Upper lobe of right lung (tissue), 1 donor: Measurements from ENCODE around the gene RAMP3. TPM values are rescaled to one million over a fixed set of nuclear protein-coding genes. Genes with fewer than 3 reads are reported as not detected.

Experiments used
- ATAC-seq: fragments of 200-7000 bp; cut with Tn5 transposase; one replicate; pipeline ENCODE4 v1.9.1; 2020; ENCODE audit warnings: mild to moderate bottlenecking, moderate library complexity
- DNase-seq: peaks from one replicate; pipeline ENCODE4 v3.0.0-alpha.2; 2020
- H3K27ac ChIP-seq: fragments of 200-600 bp; one replicate; pipeline ENCODE4 v1.8.0; 2022
- H3K27me3 ChIP-seq: fragments of 200-600 bp; one replicate; pipeline ENCODE4 v1.8.0; 2022; ENCODE audit warnings: mild to moderate bottlenecking
- H3K36me3 ChIP-seq: fragments of 200-600 bp; one replicate; pipeline ENCODE4 v1.8.0; 2022
- H3K4me1 ChIP-seq: fragments of 200-600 bp; one replicate; pipeline ENCODE4 v1.8.0; 2022
- H3K4me3 ChIP-seq: fragments of 200-600 bp; one replicate; pipeline ENCODE4 v1.8.0; 2022; ENCODE audit warnings: mild to moderate bottlenecking
- H3K9me3 ChIP-seq: fragments of 200-600 bp; one replicate; pipeline ENCODE4 v1.8.0; 2022
- intact Hi-C: fragments of 100-400 bp; cut with DNase I; formaldehyde crosslinking; loops from one replicate; pipeline ENCODE4 v1.11.0; 2022
- total RNA-seq: library from RNA; stranded (reverse); fragmentation: NEBNext Ultra II Directional; extraction: Animal tissue kit (Norgen Biotek cat#: 25700); gene quantifications from one replicate; pipeline ENCODE4 v1.2.1, GENCODE V29; 2021
- TF ChIP-seq, protein P1 (sequence below): fragments of 200-600 bp; IDR thresholded peaks from one replicate; pipeline ENCODE4 v1.8.0; 2022; ENCODE audit warnings: antibody characterized with exemption
- donor health status: DM: no; HTN: yes; CAD: no; lungs with severe emphysema.

RAMP3 gene
- total RNA-seq, 1 donor from 2014 or later, result 255 TPM

DNA sequence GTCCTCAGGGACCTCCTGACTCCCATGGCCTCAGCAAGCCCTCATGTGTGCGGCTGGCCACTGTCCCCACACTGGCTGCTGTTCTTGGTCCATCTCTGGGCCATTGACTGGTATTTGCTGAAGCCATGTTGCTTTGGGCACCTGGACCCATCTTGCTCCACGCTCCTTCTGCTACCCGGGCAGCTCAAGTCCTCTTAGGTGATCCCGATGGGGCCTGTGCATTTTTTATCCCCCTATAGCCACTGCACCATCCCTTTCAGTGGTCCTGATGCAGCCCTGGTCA is 16.7 kb downstream of the RAMP3 start:
- no peak overlapping the region for H3K27ac ChIP-seq
- no peaks in the 10 kb centered on the region for H3K27me3 ChIP-seq
- ATAC-seq, result no peak
- intact Hi-C loops, result no loop called here
- TF ChIP-seq, protein P1, sequence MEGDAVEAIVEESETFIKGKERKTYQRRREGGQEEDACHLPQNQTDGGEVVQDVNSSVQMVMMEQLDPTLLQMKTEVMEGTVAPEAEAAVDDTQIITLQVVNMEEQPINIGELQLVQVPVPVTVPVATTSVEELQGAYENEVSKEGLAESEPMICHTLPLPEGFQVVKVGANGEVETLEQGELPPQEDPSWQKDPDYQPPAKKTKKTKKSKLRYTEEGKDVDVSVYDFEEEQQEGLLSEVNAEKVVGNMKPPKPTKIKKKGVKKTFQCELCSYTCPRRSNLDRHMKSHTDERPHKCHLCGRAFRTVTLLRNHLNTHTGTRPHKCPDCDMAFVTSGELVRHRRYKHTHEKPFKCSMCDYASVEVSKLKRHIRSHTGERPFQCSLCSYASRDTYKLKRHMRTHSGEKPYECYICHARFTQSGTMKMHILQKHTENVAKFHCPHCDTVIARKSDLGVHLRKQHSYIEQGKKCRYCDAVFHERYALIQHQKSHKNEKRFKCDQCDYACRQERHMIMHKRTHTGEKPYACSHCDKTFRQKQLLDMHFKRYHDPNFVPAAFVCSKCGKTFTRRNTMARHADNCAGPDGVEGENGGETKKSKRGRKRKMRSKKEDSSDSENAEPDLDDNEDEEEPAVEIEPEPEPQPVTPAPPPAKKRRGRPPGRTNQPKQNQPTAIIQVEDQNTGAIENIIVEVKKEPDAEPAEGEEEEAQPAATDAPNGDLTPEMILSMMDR, result no peak
- H3K9me3 ChIP-seq, result no peaks in the 10 kb centered on the region
- DNase-seq, result no peak
- H3K4me3 ChIP-seq, result no peak overlapping the region
- H3K36me3 ChIP-seq, result no peaks in the 10 kb centered on the region
- H3K4me1 ChIP-seq, result no peaks in the 10 kb centered on the region

DNA sequence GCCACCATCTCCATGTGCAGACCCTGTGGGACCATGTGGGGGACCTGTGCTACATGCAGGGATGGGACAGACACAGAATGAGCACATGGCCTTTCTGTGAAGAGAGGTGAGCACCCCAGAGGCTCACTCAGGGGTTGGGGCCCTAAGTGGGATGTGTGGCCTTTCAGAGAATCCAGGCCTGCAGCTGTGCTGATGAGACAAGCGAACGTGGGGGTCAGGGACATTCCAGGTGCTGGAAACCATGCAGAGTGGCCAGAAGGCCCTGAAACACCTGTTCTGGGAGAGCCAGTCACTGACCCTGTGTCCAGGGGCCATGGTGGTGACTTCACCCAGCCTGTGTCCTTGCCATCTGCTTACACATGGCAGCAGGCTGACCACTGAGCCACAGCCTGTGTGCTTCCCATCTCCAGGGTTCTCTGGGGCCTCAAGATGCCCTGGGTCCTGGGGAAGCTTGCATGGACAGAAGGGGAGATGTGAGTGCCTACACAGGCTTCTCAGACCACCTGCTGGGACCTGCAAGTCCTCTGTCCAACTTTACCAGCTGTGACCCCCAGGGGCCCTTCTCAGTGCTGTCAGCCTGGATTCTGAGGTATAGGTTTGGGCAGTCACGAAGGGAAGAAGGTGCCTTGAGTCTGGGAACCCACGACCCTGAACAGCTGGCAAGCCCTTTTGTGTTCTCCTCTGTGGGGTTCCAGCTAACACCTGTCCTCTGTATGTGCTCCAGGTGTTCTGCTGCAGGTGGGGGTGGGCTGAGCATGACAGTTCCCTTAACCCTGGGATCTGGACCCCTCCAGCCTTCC is 17.6 kb downstream of the RAMP3 start:
- no peak for ATAC-seq
- H3K4me1 ChIP-seq, result no peaks in the 10 kb centered on the region
- TF ChIP-seq, protein P1, result no peak
- H3K9me3 ChIP-seq, result no peaks in the 10 kb centered on the region
- intact Hi-C loops, result no loop called here
- H3K27ac ChIP-seq, result no peak overlapping the region
- H3K27me3 ChIP-seq, result no peaks in the 10 kb centered on the region
- peak; percentile 58 for DNase-seq
- H3K36me3 ChIP-seq, result no peaks in the 10 kb centered on the region
- no peak overlapping the region for H3K4me3 ChIP-seq

DNA sequence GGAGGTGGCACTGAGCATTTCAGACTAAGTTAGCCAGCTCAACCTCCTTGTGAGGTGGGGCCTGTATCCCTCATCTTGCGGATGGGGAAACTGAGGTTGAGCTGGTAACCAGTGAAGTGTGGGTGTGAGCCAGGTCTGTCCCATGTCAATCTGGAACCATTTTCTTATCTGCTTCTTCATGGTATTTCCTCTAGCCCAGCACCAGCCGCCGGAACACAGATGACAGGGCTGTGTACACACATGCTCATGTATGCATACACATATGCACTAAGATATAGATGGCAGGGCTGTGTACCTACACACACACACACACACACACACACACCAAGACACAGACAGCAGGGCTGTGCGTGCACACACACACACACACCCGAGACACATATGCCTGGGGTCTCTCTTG is 18.5 kb downstream of the RAMP3 start:
- DNase-seq (no peak), ATAC-seq (no peak)
- H3K4me1 ChIP-seq, result no peaks in the 10 kb centered on the region
- no peak overlapping the region for H3K4me3 ChIP-seq
- TF ChIP-seq, protein P1, result no peak
- no peaks in the 10 kb centered on the region for H3K27me3 ChIP-seq
- no peaks in the 10 kb centered on the region for H3K36me3 ChIP-seq
- no peak overlapping the region for H3K27ac ChIP-seq
- intact Hi-C loops, result no loop called here
- no peaks in the 10 kb centered on the region for H3K9me3 ChIP-seq

DNA sequence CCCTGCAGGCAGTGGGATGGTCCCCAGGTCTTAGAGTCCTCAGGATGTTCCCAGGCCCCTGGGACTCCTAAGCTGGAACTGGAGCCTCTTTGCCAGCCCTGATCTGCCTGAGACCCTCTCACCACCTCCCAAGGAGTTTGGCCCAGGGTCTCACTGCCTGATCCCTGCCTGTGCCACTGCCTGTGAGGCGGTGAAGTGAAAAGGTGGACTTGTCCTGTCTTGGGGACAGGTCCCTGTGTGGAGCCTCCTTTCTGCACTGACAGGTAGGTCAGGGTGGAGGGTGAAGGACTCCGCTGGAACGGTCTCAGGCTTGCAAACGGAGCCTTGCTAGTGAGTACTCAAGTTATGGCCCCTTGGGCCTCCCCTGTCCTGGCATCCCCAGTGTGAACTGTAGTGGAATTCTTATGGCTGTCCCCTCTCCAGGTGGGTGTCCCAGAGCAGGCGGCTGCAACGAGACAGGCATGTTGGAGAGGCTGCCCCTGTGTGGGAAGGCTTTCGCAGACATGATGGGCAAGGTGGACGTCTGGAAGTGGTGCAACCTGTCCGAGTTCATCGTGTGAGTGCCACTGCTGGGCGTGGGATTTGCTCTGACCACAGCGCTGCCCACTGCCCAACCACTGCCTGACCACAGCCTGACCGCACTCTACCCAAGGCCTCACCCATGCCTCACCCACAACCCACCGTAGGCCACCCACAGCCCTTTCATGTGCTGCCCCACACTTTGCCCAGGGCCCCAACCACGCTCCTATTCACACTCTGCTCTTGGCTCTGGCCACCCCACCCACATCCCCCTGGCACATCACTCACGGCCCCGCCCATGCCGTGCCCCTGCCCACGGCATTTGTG is 19.5 kb downstream of the RAMP3 start:
- Histone ChIP-seq H3K36me3 (no peaks in the 10 kb centered on the region), H3K27ac (no peak overlapping the region), H3K4me1 (no peaks in the 10 kb centered on the region), H3K4me3 (no peak overlapping the region), H3K9me3 (no peaks in the 10 kb centered on the region), H3K27me3 (no peaks in the 10 kb centered on the region)
- DNase-seq (peak; percentile 53), ATAC-seq (no peak)
- TF ChIP-seq, protein P1, result no peak
- intact Hi-C loops, result no loop called here

DNA sequence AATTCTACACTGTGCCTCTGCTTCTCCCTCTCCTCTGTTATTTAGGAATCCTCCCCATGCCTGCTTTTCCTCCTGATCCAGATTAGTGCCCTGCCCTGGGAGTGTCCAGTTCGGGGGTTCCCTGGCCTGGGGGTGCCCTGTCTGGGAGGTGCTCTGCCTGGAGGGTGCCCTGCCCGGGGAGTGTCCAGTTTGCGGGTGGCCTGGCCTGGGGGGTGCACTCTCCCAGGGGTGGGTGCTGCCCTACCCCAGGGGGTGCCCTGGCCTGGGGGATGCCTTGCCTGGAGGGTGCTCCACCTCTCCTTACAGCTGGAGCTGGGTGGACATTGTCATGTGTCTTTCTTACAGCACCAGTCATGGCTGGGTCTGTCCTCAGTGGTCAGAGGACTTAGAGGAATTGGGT is 20.2 kb downstream of the RAMP3 start:
- Histone ChIP-seq H3K27ac (no peak overlapping the region), H3K4me3 (no peak overlapping the region), H3K36me3 (no peaks in the 10 kb centered on the region), H3K27me3 (no peaks in the 10 kb centered on the region), H3K4me1 (no peaks in the 10 kb centered on the region), H3K9me3 (no peaks in the 10 kb centered on the region)
- DNase-seq, result peak; percentile 59
- intact Hi-C loops, result no loop called here
- ATAC-seq, result no peak
- TF ChIP-seq, protein P1, result no peak
